Panc1 (cell line): ENCODE measurements around the gene PAH.

Source experiments
- POLR2AphosphoS5 ChIP-seq: IDR thresholded peaks from 2 replicates; pipeline ENCODE4 v1.6.1; 2012; ENCODE audit warnings: mild to moderate bottlenecking, low read depth, low read length, moderate library complexity
- REST ChIP-seq, 2 experiments: IDR thresholded peaks; 2 replicates each; pipeline ENCODE4 v1.6.1; 2011 to 2012; ENCODE audit warnings: low read depth in 2 of 2, control low read depth in 1 of 2, low read length in 1 of 2, mild to moderate bottlenecking in 1 of 2, moderate library complexity in 1 of 2; ENCODE audit not compliant: insufficient read depth in 1 of 2
- TCF7L2 ChIP-seq: IDR thresholded peaks from 2 replicates; pipeline ENCODE4 v1.6.1; 2011; ENCODE audit warnings: mild to moderate bottlenecking, low read depth, low read length, inconsistent platforms
- TF ChIP-seq, protein P1 (sequence below): fragments of 450-650 bp; IDR thresholded peaks from 2 replicates; pipeline ENCODE4 v1.5.1; 2017; ENCODE audit warnings: mild to moderate bottlenecking

- TF ChIP-seq POLR2AphosphoS5 (no peak), REST (IDR thresholded peaks at IDR 0.05; ENCODE audit: insufficient read depth in 1 of 2, low read depth in 2 of 2, low read length in 1 of 2) (no peak), TCF7L2 (no peak)
- TF ChIP-seq, protein P1, sequence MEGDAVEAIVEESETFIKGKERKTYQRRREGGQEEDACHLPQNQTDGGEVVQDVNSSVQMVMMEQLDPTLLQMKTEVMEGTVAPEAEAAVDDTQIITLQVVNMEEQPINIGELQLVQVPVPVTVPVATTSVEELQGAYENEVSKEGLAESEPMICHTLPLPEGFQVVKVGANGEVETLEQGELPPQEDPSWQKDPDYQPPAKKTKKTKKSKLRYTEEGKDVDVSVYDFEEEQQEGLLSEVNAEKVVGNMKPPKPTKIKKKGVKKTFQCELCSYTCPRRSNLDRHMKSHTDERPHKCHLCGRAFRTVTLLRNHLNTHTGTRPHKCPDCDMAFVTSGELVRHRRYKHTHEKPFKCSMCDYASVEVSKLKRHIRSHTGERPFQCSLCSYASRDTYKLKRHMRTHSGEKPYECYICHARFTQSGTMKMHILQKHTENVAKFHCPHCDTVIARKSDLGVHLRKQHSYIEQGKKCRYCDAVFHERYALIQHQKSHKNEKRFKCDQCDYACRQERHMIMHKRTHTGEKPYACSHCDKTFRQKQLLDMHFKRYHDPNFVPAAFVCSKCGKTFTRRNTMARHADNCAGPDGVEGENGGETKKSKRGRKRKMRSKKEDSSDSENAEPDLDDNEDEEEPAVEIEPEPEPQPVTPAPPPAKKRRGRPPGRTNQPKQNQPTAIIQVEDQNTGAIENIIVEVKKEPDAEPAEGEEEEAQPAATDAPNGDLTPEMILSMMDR = 0 out of 2 replicates have a peak, but pooled peaks have one; percentile 9
Observed at GRCh38 chr12:102848832-102849231, 68.2 kb downstream of the PAH start.
